ENCODE results near the gene KIF13A.

GRCh38 chr6:17872908-17873307 lies 114.5 kb downstream of the KIF13A start:
- TF ChIP-seq HOMEZ (CRISPR knock-in tag; IDR thresholded peaks at IDR 0.05): no peak
- no peak for TF ChIP-seq MAX (CRISPR knock-in tag; IDR thresholded peaks at IDR 0.05)
- TF ChIP-seq CTCF (IDR thresholded peaks at IDR 0.05 in 2 of 3, conservative IDR thresholded peaks at IDR 0.05 in 1 of 3; ENCODE audit: insufficient read depth in 2 of 3, low read depth in 1 of 3, low read length in 3 of 3): no peak
